ENCODE data around the gene NFAM1. TPM values are rescaled to one million over a fixed set of nuclear protein-coding genes. Genes with fewer than 3 reads are reported as not detected.

Gene NFAM1
- total and polyA plus RNA-seq, 8 donors: 0.20 to 4.4 (median 0.53) TPM

- FAIRE-seq (no peak), ATAC-seq (no peak), DNase-seq (no peak)
- Histone ChIP-seq H3K9me3 (no peaks in the 10 kb centered on the region), H3K27ac (no peak overlapping the region), H3K4me1 (no peaks in the 10 kb centered on the region), H3K36me3 (no peaks in the 10 kb centered on the region), H3K27me3 (no peaks in the 10 kb centered on the region), H3K4me3 (no peak overlapping the region)
- TF ChIP-seq CTCF (IDR thresholded peaks at IDR 0.05): no peak
- WGBS, 2 donors: 36 to 38% methylated on average over 9 of the region's 9 CpGs
- intact Hi-C loops (cut with DNase I): no loop called here
Observed at GRCh38 chr22:42427167-42427566, 5.0 kb downstream of the NFAM1 start.

GRCh38 chr22:42425989-42426355 is 6.2 kb downstream of the NFAM1 start:
- TF ChIP-seq CTCF (IDR thresholded peaks at IDR 0.05): no peak
- no peak for FAIRE-seq
- Histone ChIP-seq H3K36me3 (no peaks in the 10 kb centered on the region), H3K4me1 (no peaks in the 10 kb centered on the region), H3K27me3 (no peaks in the 10 kb centered on the region), H3K27ac (no peak overlapping the region), H3K4me3 (no peak overlapping the region), H3K9me3 (no peaks in the 10 kb centered on the region)
- no peak for ATAC-seq
- 78 to 89% methylated on average over 3 of the region's 3 CpGs for WGBS, 2 donors
- intact Hi-C loops (cut with DNase I): no loop called here
- DNase-seq: no peak

GRCh38 chr22:42425337-42425988 is 6.7 kb downstream of the NFAM1 start:
- ATAC-seq: no peak
- Histone ChIP-seq H3K4me1 (no peaks in the 10 kb centered on the region), H3K4me3 (no peak overlapping the region), H3K27ac (no peak overlapping the region), H3K9me3 (no peaks in the 10 kb centered on the region), H3K27me3 (no peaks in the 10 kb centered on the region), H3K36me3 (no peaks in the 10 kb centered on the region)
- 67 to 79% methylated on average over 12 of the region's 12 CpGs for WGBS, 2 donors
- no peak for DNase-seq
- intact Hi-C loops (cut with DNase I): no loop called here
- no peak for FAIRE-seq
- TF ChIP-seq CTCF (IDR thresholded peaks at IDR 0.05): no peak

- H3K9me3 ChIP-seq: no peaks in the 10 kb centered on the region
- no peaks in the 10 kb centered on the region for H3K27me3 ChIP-seq
- H3K27ac ChIP-seq: no peak overlapping the region
- no peak overlapping the region for H3K4me3 ChIP-seq
- peak in 2 of 4 donors; percentile 35 to 78 for ATAC-seq
- intact Hi-C loops (cut with DNase I): no loop called here
- TF ChIP-seq CTCF (IDR thresholded peaks at IDR 0.05): no peak
- 79 to 83% methylated on average over 18 of the region's 18 CpGs for WGBS, 2 donors
- no peaks in the 10 kb centered on the region for H3K4me1 ChIP-seq
- no peak for FAIRE-seq
- H3K36me3 ChIP-seq: no peaks in the 10 kb centered on the region
- peak in 1 of 6 donors; percentile 38 for DNase-seq
Observed at GRCh38 chr22:42419243-42419881, 12.8 kb downstream of the NFAM1 start.

GRCh38 chr22:42418811-42419242 is 13.4 kb downstream of the NFAM1 start:
- Histone ChIP-seq H3K27ac (no peak overlapping the region), H3K27me3 (no peaks in the 10 kb centered on the region), H3K36me3 (no peaks in the 10 kb centered on the region), H3K9me3 (no peaks in the 10 kb centered on the region), H3K4me3 (no peak overlapping the region), H3K4me1 (no peaks in the 10 kb centered on the region)
- ATAC-seq: peak in 2 of 4 donors; percentile 24 to 53
- intact Hi-C loops (cut with DNase I): no loop called here
- TF ChIP-seq CTCF (IDR thresholded peaks at IDR 0.05): no peak
- FAIRE-seq: no peak
- DNase-seq: peak in 1 of 6 donors; percentile 43
- WGBS, 2 donors: 68 to 71% methylated on average over 12 of the region's 12 CpGs
